Endothelial cell of umbilical vein (primary cell): ENCODE measurements around the gene IFI27L2. TPM values are rescaled to one million over a fixed set of nuclear protein-coding genes. Genes with fewer than 3 reads are reported as not detected.
A peak's percentile ranks its signal among the peaks of the same experiment; 100 is the strongest.

Experiments used
- BruUV-seq: library from RNA; stranded (reverse); fragments of 400-500 nt; replicated peaks from 2 replicates; lab custom pipeline; 2021; lab: Mats Ljungman, UMichigan
- CTCF ChIA-PET: fragments of 300-600, 350-600 bp; sonication (Branson Sonifier 250); formaldehyde crosslinking; loops from one replicate; lab custom pipeline; 2021; ENCODE audit warnings: antibody characterized with exemption, inconsistent platforms; lab: Charles Lee
- POLR2A ChIA-PET: fragments of 300-600, 350-600 bp; sonication (Branson Sonifier 250); formaldehyde crosslinking; loops from one replicate; lab custom pipeline; 2021; ENCODE audit warnings: antibody characterized with exemption, inconsistent platforms; lab: Charles Lee
- DNase-seq: peaks from one replicate; pipeline ENCODE4 v3.0.0-alpha.2; 2011; ENCODE audit warnings: low read depth, low spot score
- FAIRE-seq: peaks from 2 replicates; lab custom pipeline; 2011; peaks lifted over from hg19 to GRCh38; lab: Jason Lieb, UNC
- H2AFZ ChIP-seq: 2 replicates; pipeline ENCODE4 v1.6.0; 2012; ENCODE audit warnings: low read depth, low read length, control low read depth, inconsistent platforms
- H3K27ac ChIP-seq: 2 replicates; pipeline ENCODE4 v1.5.1; 2011; ENCODE audit warnings: low read depth, mild to moderate bottlenecking, control low read depth, low read length, moderate library complexity; ENCODE audit not compliant: insufficient read depth
- H3K27me3 ChIP-seq, 2 experiments: 2 replicates each; pipeline versions ENCODE4 v1.6.0 to v1.6.1; 2011; ENCODE audit warnings: low read length in 2 of 2, mixed read lengths in 1 of 2; ENCODE audit not compliant: control insufficient read depth in 2 of 2, insufficient read depth in 2 of 2
- H3K36me3 ChIP-seq, 2 experiments: 2 replicates in 1 of 2; 3 replicates in 1 of 2; pipeline ENCODE4 v1.5.1; 2011; ENCODE audit warnings: low read length in 2 of 2, mild to moderate bottlenecking in 1 of 2, moderate library complexity in 1 of 2; ENCODE audit not compliant: control insufficient read depth in 2 of 2, insufficient read depth in 2 of 2; ENCODE audit errors: extremely low read depth in 1 of 2
- H3K4me1 ChIP-seq: 3 replicates; pipeline ENCODE4 v1.5.1; 2011; ENCODE audit warnings: mild to moderate bottlenecking, low read length; ENCODE audit not compliant: control insufficient read depth, insufficient read depth; ENCODE audit errors: extremely low read depth
- H3K4me2 ChIP-seq: 2 replicates; pipeline ENCODE4 v1.6.1; 2011; ENCODE audit warnings: low read length, control low read depth, mixed read lengths; ENCODE audit not compliant: insufficient read depth
- H3K4me3 ChIP-seq, 3 experiments: fragments of 200-600 bp in 1 of 3; sonication (generic), shearing (Covaris generic) in 1 of 3; replicated peaks in 1 of 3; 2 replicates each; pipeline ENCODE4 v1.5.1; 2011 to 2016; ENCODE audit warnings: control low read depth in 3 of 3, low read length in 3 of 3, mild to moderate bottlenecking in 2 of 3, inconsistent platforms in 1 of 3, low read depth in 1 of 3, moderate library complexity in 1 of 3; ENCODE audit not compliant: insufficient read depth in 1 of 3
- H3K79me2 ChIP-seq: 2 replicates; pipeline ENCODE4 v1.6.0; 2012; ENCODE audit warnings: low read length, inconsistent platforms; ENCODE audit not compliant: control insufficient read depth, insufficient read depth
- H3K9ac ChIP-seq: replicated peaks from 2 replicates; pipeline ENCODE3; 2011; ENCODE audit warnings: low read length, control low read depth; ENCODE audit not compliant: insufficient read depth; ENCODE audit errors: extremely low read depth
- H3K9me1 ChIP-seq: replicated peaks from 3 replicates; pipeline ENCODE4 v1.6.0; 2011; ENCODE audit warnings: mild to moderate bottlenecking, low read length; ENCODE audit not compliant: control insufficient read depth, insufficient read depth; ENCODE audit errors: extremely low read depth
- H3K9me3 ChIP-seq: replicated peaks from 2 replicates; pipeline ENCODE4 v1.5.1; 2012; ENCODE audit warnings: low read length, inconsistent platforms; ENCODE audit not compliant: control insufficient read depth, insufficient read depth
- H4K20me1 ChIP-seq: replicated peaks from 2 replicates; pipeline ENCODE3; 2011; ENCODE audit warnings: mild to moderate bottlenecking, low read length; ENCODE audit not compliant: control insufficient read depth, insufficient read depth; ENCODE audit errors: extremely low read depth
- CTCF ChIP-seq, 2 donors: IDR thresholded peaks; 1 replicate in 1 of 2; 2 replicates in 1 of 2; pipeline ENCODE4 v1.5.1; 2011; ENCODE audit warnings: low read length in 2 of 2, mild to moderate bottlenecking in 2 of 2, moderate library complexity in 2 of 2, control low read depth in 1 of 2, inconsistent platforms in 1 of 2, low read depth in 1 of 2; ENCODE audit not compliant: insufficient read depth in 1 of 2; ENCODE audit errors: extremely low read depth in 1 of 2
- FOS ChIP-seq: IDR thresholded peaks from 2 replicates; pipeline ENCODE4 v1.6.1; 2011; ENCODE audit warnings: mild to moderate bottlenecking, low read length, moderate library complexity, borderline replicate concordance; ENCODE audit not compliant: insufficient read depth
- GATA2 ChIP-seq: IDR thresholded peaks from 2 replicates; pipeline ENCODE4 v1.7.0; 2011; ENCODE audit warnings: low read depth, mild to moderate bottlenecking, moderate library complexity, mixed read lengths, low read length; ENCODE audit not compliant: insufficient read length, insufficient read depth
- JUN ChIP-seq: IDR thresholded peaks from 2 replicates; pipeline ENCODE4 v1.6.1; 2011; ENCODE audit warnings: borderline replicate concordance, low read depth; ENCODE audit not compliant: insufficient read length, insufficient read depth
- MAX ChIP-seq: IDR thresholded peaks from 2 replicates; pipeline ENCODE4 v1.6.1; 2011; ENCODE audit not compliant: insufficient read depth, insufficient read length
- MYC ChIP-seq: IDR thresholded peaks from one replicate; pipeline ENCODE4 v1.6.1; 2011; ENCODE audit warnings: mild to moderate bottlenecking, low read depth, low read length
- POLR2AphosphoS5 ChIP-seq: IDR thresholded peaks from 2 replicates; pipeline ENCODE4 v1.6.1; 2012; ENCODE audit warnings: low read depth, mild to moderate bottlenecking, control low read depth, low read length, moderate library complexity; ENCODE audit not compliant: insufficient read depth
- dilution Hi-C: fragments of 300-500 bp; cut with MboI; formaldehyde crosslinking; loops from one replicate; pipeline ENCODE4 v1.15.0; 2019; ENCODE audit warnings: low sequenced_read_pairs; ENCODE audit not compliant: extremely low pct_ligation_motif_present
- intact Hi-C: fragments of 100-400 bp; cut with micrococcal nuclease; formaldehyde crosslinking; loops from one replicate; pipeline ENCODE4 v1.10.0; 2022
- polyA plus RNA-seq, 4 experiments: library from polyadenylated mRNA; depleted of rRNA in 3 of 4; stranded (reverse) in 3 of 4; unstranded in 1 of 4; fragments of >200 nt; gene quantifications; 2 replicates each; pipeline versions ENCODE4 v1.2.1 to v1.2.3, GENCODE V29; 2011 to 2012; ENCODE audit warnings: missing spikeins in 1 of 4
- total RNA-seq: library from RNA; stranded (reverse); gene quantifications from 2 replicates; pipeline ENCODE4 v1.2.3, GENCODE V29; 2021

The IFI27L2 gene
- total and polyA plus RNA-seq, 2 donors (not counting 3 experiments of a cell fraction or from before 2014, with no cell fraction given), result 28.7 to 82.9 TPM

GRCh38 chr14:94143711-94144110 is 14.3 kb upstream of the IFI27L2 start:
- TF ChIP-seq MYC (no peak), JUN (no peak), POLR2AphosphoS5 (no peak), MAX (no peak)
- H3K4me3 ChIP-seq, result no peak overlapping the region
- H4K20me1 ChIP-seq, result no peaks in the 10 kb centered on the region
- DNase-seq, result no peak
- no peaks in the 10 kb centered on the region for H3K9me1 ChIP-seq
- CTCF ChIA-PET, result interaction anchor here (1.2 to 3.8 kb wide), 3 partner anchors 11 to 107 kb away, joined by 4 to 46 read pairs (median 42); no protein-coding TSS in a partner anchor
- H3K4me2 ChIP-seq, result no peak overlapping the region
- no peak overlapping the region for H2AFZ ChIP-seq
- H3K36me3 ChIP-seq, result no peaks in the 10 kb centered on the region
- no peak for FAIRE-seq
- BruUV-seq, result no TSS peak
- no peaks in the 10 kb centered on the region for H3K4me1 ChIP-seq
- intact Hi-C loops, result no loop called here
- no peaks in the 10 kb centered on the region for H3K79me2 ChIP-seq
- H3K9me3 ChIP-seq, result no peaks in the 10 kb centered on the region
- no peak overlapping the region for H3K27ac ChIP-seq
- H3K27me3 ChIP-seq, result no peaks in the 10 kb centered on the region
- dilution Hi-C loops, result no loop called here
- no peak overlapping the region for H3K9ac ChIP-seq
- POLR2A ChIA-PET, result no interaction called here

GRCh38 chr14:94143239-94143638 is 13.8 kb upstream of the IFI27L2 start:
- H3K4me1 ChIP-seq, result no peaks in the 10 kb centered on the region
- H3K9me3 ChIP-seq, result no peaks in the 10 kb centered on the region
- no TSS peak for BruUV-seq
- intact Hi-C loops, result no loop called here
- no peak for DNase-seq
- no peak overlapping the region for H3K4me3 ChIP-seq
- no peaks in the 10 kb centered on the region for H4K20me1 ChIP-seq
- TF ChIP-seq CTCF (IDR thresholded peaks at IDR 0.05; ENCODE audit: extremely low read depth in 1 of 2, insufficient read depth in 1 of 2, low read depth in 1 of 2, low read length in 2 of 2), result peak in 1 of 2 donors; percentile 23
- no peak for TF ChIP-seq FOS
- TF ChIP-seq GATA2, result no peak
- no peak overlapping the region for H3K9ac ChIP-seq
- dilution Hi-C loops, result no loop called here
- no peak overlapping the region for H3K27ac ChIP-seq
- H2AFZ ChIP-seq, result no peak overlapping the region
- H3K9me1 ChIP-seq, result no peaks in the 10 kb centered on the region
- no peaks in the 10 kb centered on the region for H3K79me2 ChIP-seq
- H3K4me2 ChIP-seq, result no peak overlapping the region
- CTCF ChIA-PET, result interaction anchor here (0.7 to 3.8 kb wide), 7 partner anchors 11 to 203 kb away, joined by 3 to 46 read pairs (median 5); no protein-coding TSS in a partner anchor
- H3K36me3 ChIP-seq, result no peaks in the 10 kb centered on the region
- no peaks in the 10 kb centered on the region for H3K27me3 ChIP-seq
- POLR2A ChIA-PET, result no interaction called here
- no peak for FAIRE-seq
